CD4-positive, alpha-beta T cell treated with Interleukin-6 at 100 ng/mL for 8 hours (primary cell): ENCODE measurements around the gene CCDC127.
"Not testable (repeated sequence)": the region's sequence is repeated elsewhere in the genome, so short reads cannot be mapped to it uniquely, and the experiment has no call there.

ENCODE experiments used
- DNase-seq: peaks from one replicate; pipeline ENCODE4 v3.0.0-alpha.2; 2020; ENCODE audit warnings: mixed read lengths, low spot score

The CCDC127 gene

GRCh38 chr5:203246-203930 is 14.6 kb downstream of the CCDC127 start:
- no peak for DNase-seq

- DNase-seq, result no peak
Observed at GRCh38 chr5:201672-202071, 16.3 kb downstream of the CCDC127 start.

GRCh38 chr5:200985-201384 is 17.0 kb downstream of the CCDC127 start:
- DNase-seq, result no peak

GRCh38 chr5:199950-200645 is 17.9 kb downstream of the CCDC127 start:
- no peak for DNase-seq

GRCh38 chr5:199197-199949 is 18.6 kb downstream of the CCDC127 start:
- no peak for DNase-seq

GRCh38 chr5:198516-199196 is 19.3 kb downstream of the CCDC127 start:
- DNase-seq, result no peak

- no peak for DNase-seq
Observed at GRCh38 chr5:197892-198489, 20.0 kb downstream of the CCDC127 start.

- DNase-seq, result not testable (repeated sequence)
Observed at GRCh38 chr5:197031-197430, 20.9 kb downstream of the CCDC127 start.

- DNase-seq, result no peak
Observed at GRCh38 chr5:196350-196749, 21.6 kb downstream of the CCDC127 start.

- DNase-seq, result no peak
Observed at GRCh38 chr5:195401-196160, 22.4 kb downstream of the CCDC127 start.

- no peak for DNase-seq
Observed at GRCh38 chr5:194603-195209, 23.2 kb downstream of the CCDC127 start.

GRCh38 chr5:194102-194501 is 23.9 kb downstream of the CCDC127 start:
- DNase-seq, result no peak

GRCh38 chr5:192970-193831 is 24.8 kb downstream of the CCDC127 start:
- no peak for DNase-seq

GRCh38 chr5:192691-192969 is 25.3 kb downstream of the CCDC127 start:
- no peak for DNase-seq

- DNase-seq, result no peak
Observed at GRCh38 chr5:191949-192690, 25.8 kb downstream of the CCDC127 start.

- DNase-seq, result no peak
Observed at GRCh38 chr5:191036-191948, 26.7 kb downstream of the CCDC127 start, which contains the start of gene LRRC14B. TSS of gene LRRC14B (plus strand) at chr5:191495. CDS start at chr5:191539, 44 bp downstream.

GRCh38 chr5:190366-191035 is 27.5 kb downstream of the CCDC127 start:
- no peak for DNase-seq

GRCh38 chr5:189976-190365 is 28.0 kb downstream of the CCDC127 start:
- no peak for DNase-seq
